Panc1 (cell line): ENCODE measurements around the gene PLCB1. TPM values are rescaled to one million over a fixed set of nuclear protein-coding genes. Genes with fewer than 3 reads are reported as not detected.

Source experiments
- ATAC-seq: fragments of 200-7000 bp; cut with Tn5 transposase; 2 replicates; pipeline ENCODE4 v1.9.1; 2020; ENCODE audit warnings: mild to moderate bottlenecking, moderate library complexity
- BruUV-seq: library from RNA; stranded (reverse); fragments of 400-500 nt; replicated peaks from 2 replicates; lab custom pipeline; 2021; lab: Mats Ljungman, UMichigan
- CTCF ChIA-PET: fragments of 300-600 bp; sonication (Branson Sonifier 250); formaldehyde crosslinking; loops from one replicate; lab custom pipeline; 2022; ENCODE audit warnings: antibody characterized with exemption; lab: Charles Lee
- POLR2A ChIA-PET: fragments of 300-600 bp; sonication (Branson Sonifier 250); formaldehyde crosslinking; loops from one replicate; lab custom pipeline; 2022; ENCODE audit warnings: antibody characterized with exemption; lab: Charles Lee
- DNase-seq: peaks from one replicate; pipeline ENCODE4 v3.0.0-alpha.2; 2010; ENCODE audit warnings: low read depth, low spot score
- H3K27ac ChIP-seq: 2 replicates; pipeline ENCODE4 v1.5.1; 2011; ENCODE audit warnings: mild to moderate bottlenecking, low read length, inconsistent platforms
- H3K27me3 ChIP-seq: fragments of 200-500 bp; sonication (Bioruptor generic); 2 replicates; pipeline ENCODE4 v1.6.0; 2014; ENCODE audit warnings: low read length, inconsistent platforms; ENCODE audit not compliant: control insufficient read depth, insufficient read depth
- H3K36me3 ChIP-seq: fragments of 200-500 bp; sonication (Bioruptor generic); 2 replicates; pipeline ENCODE4 v1.5.1; 2014; ENCODE audit warnings: inconsistent platforms, mild to moderate bottlenecking, low read length, moderate library complexity; ENCODE audit not compliant: control insufficient read depth, insufficient read depth
- H3K4me1 ChIP-seq: 2 replicates; pipeline ENCODE4 v1.5.1; 2011; ENCODE audit warnings: inconsistent platforms, mild to moderate bottlenecking, low read length, moderate library complexity; ENCODE audit not compliant: control insufficient read depth, insufficient read depth
- H3K4me3 ChIP-seq, 2 experiments: 2 replicates each; pipeline ENCODE4 v1.5.1; 2011 to 2012; ENCODE audit warnings: low read depth in 2 of 2, low read length in 2 of 2, mild to moderate bottlenecking in 2 of 2, inconsistent platforms in 1 of 2, moderate library complexity in 1 of 2
- H3K9me3 ChIP-seq: fragments of 200-500 bp; sonication (Bioruptor generic); 2 replicates; pipeline ENCODE4 v1.5.1; 2014; ENCODE audit warnings: low read depth, mild to moderate bottlenecking, inconsistent platforms, low read length, moderate library complexity; ENCODE audit not compliant: control insufficient read depth, insufficient read depth
- POLR2AphosphoS5 ChIP-seq: IDR thresholded peaks from 2 replicates; pipeline ENCODE4 v1.6.1; 2012; ENCODE audit warnings: mild to moderate bottlenecking, low read depth, low read length, moderate library complexity
- SIN3A ChIP-seq: IDR thresholded peaks from 2 replicates; pipeline ENCODE4 v1.6.1; 2012; ENCODE audit warnings: low read depth, mild to moderate bottlenecking, low read length, moderate library complexity, borderline replicate concordance; ENCODE audit not compliant: insufficient read depth
- TCF7L2 ChIP-seq: IDR thresholded peaks from 2 replicates; pipeline ENCODE4 v1.6.1; 2011; ENCODE audit warnings: mild to moderate bottlenecking, low read depth, low read length, inconsistent platforms
- in situ Hi-C: cut with HindIII; loops from 2 replicates; pipeline ENCODE4 v1.10.0; 2016; ENCODE audit warnings: low sequenced_read_pairs, low pct_unique_long_range_greater_than_20kb
- intact Hi-C: fragments of 100-400 bp; cut with micrococcal nuclease; formaldehyde crosslinking; loops from one replicate; pipeline ENCODE4 v1.10.0; 2022; ENCODE audit not compliant: unreplicated experiment
- total RNA-seq: library from RNA; stranded (reverse); gene quantifications from one replicate; pipeline ENCODE4 v1.2.1, GENCODE V29; 2021; ENCODE audit not compliant: unreplicated experiment
- TF ChIP-seq, protein P1 (sequence below), 2 experiments: IDR thresholded peaks; 2 replicates each; pipeline ENCODE4 v1.6.1; 2011 to 2012; ENCODE audit warnings: low read depth in 2 of 2, control low read depth in 1 of 2, low read length in 1 of 2, mild to moderate bottlenecking in 1 of 2, moderate library complexity in 1 of 2; ENCODE audit not compliant: insufficient read depth in 1 of 2
- TF ChIP-seq, protein P2 (sequence below): fragments of 450-650 bp; IDR thresholded peaks from 2 replicates; pipeline ENCODE4 v1.5.1; 2017; ENCODE audit warnings: mild to moderate bottlenecking

Gene PLCB1
- total RNA-seq, 1 experiment from 2014 or later = 0.59 TPM

DNA sequence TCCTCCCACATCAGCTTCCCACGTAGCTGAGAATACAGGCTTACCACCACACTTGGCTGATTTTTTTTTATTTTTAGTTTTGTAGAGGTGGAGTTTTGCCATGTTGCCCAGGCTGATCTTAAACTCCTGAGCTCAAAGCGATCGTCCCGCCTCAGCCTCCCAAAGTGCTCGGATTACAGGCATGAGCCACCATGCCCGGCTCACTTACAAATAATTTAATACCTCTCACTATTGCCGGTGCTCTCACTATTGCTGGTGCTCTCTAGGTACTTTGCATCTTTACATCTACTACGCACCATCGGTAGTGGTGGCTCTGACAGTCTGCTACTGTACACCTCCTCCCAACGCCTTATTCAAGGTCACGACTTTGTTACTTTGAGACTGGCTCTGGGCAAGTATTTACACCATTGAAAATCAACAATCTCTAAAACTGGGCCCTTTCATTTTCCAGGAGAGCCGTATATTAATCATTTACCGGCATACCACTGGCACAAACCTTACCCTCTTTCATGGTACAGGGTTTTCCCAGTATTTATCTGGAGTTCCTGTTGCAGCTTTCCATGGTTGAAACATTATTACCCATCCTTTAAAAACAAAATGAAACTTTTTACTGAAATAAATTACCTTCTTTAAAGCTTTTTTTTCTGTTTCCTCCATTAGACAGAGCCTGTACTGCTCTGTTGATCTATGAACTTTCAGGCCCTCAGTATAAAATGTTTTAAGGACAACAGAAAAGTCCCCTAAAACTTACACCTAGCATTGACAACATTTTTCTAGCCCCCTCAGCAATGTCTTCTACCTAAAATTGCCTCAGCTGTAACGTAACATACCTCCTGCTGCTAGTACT, 677.3 kb downstream of the PLCB1 start:
- POLR2A ChIA-PET = no interaction called here
- Histone ChIP-seq H3K4me1 (no peaks in the 10 kb centered on the region), H3K4me3 (no peak overlapping the region), H3K36me3 (no peaks in the 10 kb centered on the region), H3K27me3 (no peaks in the 10 kb centered on the region), H3K27ac (no peak overlapping the region), H3K9me3 (no peaks in the 10 kb centered on the region)
- TF ChIP-seq, protein P1, sequence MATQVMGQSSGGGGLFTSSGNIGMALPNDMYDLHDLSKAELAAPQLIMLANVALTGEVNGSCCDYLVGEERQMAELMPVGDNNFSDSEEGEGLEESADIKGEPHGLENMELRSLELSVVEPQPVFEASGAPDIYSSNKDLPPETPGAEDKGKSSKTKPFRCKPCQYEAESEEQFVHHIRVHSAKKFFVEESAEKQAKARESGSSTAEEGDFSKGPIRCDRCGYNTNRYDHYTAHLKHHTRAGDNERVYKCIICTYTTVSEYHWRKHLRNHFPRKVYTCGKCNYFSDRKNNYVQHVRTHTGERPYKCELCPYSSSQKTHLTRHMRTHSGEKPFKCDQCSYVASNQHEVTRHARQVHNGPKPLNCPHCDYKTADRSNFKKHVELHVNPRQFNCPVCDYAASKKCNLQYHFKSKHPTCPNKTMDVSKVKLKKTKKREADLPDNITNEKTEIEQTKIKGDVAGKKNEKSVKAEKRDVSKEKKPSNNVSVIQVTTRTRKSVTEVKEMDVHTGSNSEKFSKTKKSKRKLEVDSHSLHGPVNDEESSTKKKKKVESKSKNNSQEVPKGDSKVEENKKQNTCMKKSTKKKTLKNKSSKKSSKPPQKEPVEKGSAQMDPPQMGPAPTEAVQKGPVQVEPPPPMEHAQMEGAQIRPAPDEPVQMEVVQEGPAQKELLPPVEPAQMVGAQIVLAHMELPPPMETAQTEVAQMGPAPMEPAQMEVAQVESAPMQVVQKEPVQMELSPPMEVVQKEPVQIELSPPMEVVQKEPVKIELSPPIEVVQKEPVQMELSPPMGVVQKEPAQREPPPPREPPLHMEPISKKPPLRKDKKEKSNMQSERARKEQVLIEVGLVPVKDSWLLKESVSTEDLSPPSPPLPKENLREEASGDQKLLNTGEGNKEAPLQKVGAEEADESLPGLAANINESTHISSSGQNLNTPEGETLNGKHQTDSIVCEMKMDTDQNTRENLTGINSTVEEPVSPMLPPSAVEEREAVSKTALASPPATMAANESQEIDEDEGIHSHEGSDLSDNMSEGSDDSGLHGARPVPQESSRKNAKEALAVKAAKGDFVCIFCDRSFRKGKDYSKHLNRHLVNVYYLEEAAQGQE (IDR thresholded peaks at IDR 0.05; ENCODE audit: insufficient read depth in 1 of 2, low read depth in 2 of 2, low read length in 1 of 2) = no peak
- TF ChIP-seq POLR2AphosphoS5 (no peak), TCF7L2 (no peak), SIN3A (no peak)
- TF ChIP-seq, protein P2, sequence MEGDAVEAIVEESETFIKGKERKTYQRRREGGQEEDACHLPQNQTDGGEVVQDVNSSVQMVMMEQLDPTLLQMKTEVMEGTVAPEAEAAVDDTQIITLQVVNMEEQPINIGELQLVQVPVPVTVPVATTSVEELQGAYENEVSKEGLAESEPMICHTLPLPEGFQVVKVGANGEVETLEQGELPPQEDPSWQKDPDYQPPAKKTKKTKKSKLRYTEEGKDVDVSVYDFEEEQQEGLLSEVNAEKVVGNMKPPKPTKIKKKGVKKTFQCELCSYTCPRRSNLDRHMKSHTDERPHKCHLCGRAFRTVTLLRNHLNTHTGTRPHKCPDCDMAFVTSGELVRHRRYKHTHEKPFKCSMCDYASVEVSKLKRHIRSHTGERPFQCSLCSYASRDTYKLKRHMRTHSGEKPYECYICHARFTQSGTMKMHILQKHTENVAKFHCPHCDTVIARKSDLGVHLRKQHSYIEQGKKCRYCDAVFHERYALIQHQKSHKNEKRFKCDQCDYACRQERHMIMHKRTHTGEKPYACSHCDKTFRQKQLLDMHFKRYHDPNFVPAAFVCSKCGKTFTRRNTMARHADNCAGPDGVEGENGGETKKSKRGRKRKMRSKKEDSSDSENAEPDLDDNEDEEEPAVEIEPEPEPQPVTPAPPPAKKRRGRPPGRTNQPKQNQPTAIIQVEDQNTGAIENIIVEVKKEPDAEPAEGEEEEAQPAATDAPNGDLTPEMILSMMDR = no peak
- CTCF ChIA-PET = no interaction called here
- intact Hi-C loops = no loop called here
- DNase-seq (no peak), ATAC-seq (no peak)
- no TSS peak for BruUV-seq
- in situ Hi-C loops = no loop called here

DNA sequence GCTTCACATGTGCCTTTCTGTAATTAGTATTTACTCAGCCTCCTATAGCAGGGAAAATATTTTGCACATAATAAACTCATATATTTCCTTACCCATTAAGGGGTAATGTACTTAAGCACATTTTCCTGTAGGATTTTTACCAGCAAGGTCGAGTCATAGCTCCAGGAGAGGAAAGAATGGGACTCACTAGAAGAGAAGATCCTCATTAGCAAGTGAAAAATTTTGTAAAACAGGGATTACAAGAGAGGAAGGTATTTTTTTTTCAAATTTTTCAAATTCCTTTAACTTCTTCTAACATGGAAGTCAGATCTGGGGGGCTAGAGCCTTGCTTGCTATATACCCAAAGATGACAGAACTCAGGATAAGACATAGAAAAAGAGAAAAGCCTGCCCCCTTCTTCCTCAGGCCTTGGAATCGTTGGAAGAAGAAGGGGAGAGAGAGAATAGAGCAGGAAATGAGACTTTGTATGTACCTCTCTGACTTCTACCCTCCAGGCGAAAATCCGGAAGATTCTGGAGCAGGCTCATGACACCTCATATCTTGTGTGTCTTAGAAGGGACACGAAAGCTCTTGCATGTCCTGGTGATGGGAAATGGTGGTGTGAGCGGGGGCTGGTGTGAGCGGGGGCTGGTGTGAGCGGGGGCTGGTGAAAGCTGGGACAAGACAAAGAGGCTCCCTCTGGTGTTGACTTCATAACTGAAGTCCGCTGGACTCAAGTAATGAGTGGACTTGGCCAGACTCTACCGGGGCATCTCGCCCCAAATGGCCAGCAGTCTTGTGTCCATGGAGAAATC, 679.9 kb downstream of the PLCB1 start:
- ChIA-PET POLR2A (no interaction called here), CTCF (no interaction called here)
- intact Hi-C loops = no loop called here
- H3K36me3 ChIP-seq = no peaks in the 10 kb centered on the region
- DNase-seq (no peak), ATAC-seq (no peak)
- no peak overlapping the region for H3K27ac ChIP-seq
- H3K27me3 ChIP-seq = no peaks in the 10 kb centered on the region
- H3K4me1 ChIP-seq = no peaks in the 10 kb centered on the region
- in situ Hi-C loops = no loop called here
- H3K9me3 ChIP-seq = no peaks in the 10 kb centered on the region
- TF ChIP-seq SIN3A (no peak), POLR2AphosphoS5 (no peak), TCF7L2 (no peak)
- TF ChIP-seq, protein P2 = no peak
- TF ChIP-seq, protein P1 (IDR thresholded peaks at IDR 0.05; ENCODE audit: insufficient read depth in 1 of 2, low read depth in 2 of 2, low read length in 1 of 2) = no peak
- no TSS peak for BruUV-seq
- H3K4me3 ChIP-seq = no peak overlapping the region
